ENCODE data around the gene MRPL36. TPM values are rescaled to one million over a fixed set of nuclear protein-coding genes. Genes with fewer than 3 reads are reported as not detected.

The MRPL36 gene
- total RNA-seq, 4 donors from 2014 or later, result 26.7 to 37.4 (median 32.7) TPM

DNA sequence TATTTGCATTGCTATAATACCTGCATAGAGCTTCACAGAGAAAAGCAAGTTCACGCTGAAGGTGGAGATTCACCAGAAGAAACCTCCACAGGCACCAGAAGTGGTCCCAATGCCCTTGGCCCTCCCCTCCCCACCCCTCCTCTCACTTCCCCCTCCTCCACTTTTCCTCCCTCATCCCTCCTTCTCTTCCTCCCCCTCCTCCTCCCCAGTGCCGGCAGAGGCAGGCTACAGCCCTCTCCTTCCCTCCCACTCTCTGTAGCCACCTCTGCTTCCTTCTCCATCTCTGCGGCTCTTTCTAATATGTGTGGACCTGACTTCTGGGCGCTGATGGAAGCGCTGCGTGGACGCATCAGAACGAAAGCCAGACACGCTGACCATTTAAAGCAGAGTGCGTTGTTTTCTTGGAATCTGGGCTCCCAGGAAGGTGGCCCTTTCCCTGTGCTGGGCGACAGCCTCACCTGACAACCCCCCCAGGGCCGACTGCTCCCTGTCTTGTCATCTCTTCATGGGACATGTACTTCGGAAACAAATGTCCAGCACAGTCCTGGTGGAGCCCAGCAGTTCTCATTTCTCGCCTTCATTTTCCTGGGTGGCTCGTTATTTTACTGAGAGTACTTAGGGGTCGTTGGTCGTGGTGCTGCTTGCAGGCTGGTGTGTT is 31.1 kb upstream of the MRPL36 start:
- H3K27ac ChIP-seq, result no peak overlapping the region
- no peaks in the 10 kb centered on the region for H3K4me1 ChIP-seq
- WGBS, 2 donors (ENCODE audit: low coverage in 1 of 2), result 77 to 92% methylated on average over 5 to 17 of the region's 17 CpGs
- TF ChIP-seq EP300 (IDR thresholded peaks at IDR 0.05; ENCODE audit: low read depth) (no peak), POLR2AphosphoS5 (IDR thresholded peaks at IDR 0.05) (no peak), CTCF (IDR thresholded peaks at IDR 0.05) (no peak)
- in situ Hi-C loops (cut with MboI; ENCODE audit: low pct_ligation_motif_present in 1 of 4, low pct_unique_long_range_greater_than_20kb in 1 of 4, low sequenced_read_pairs in 3 of 4) (no loop called here), intact Hi-C loops (cut with DNase I; ENCODE audit: low total_unique reads) (no loop called here)
- H3K4me3 ChIP-seq, result no peak overlapping the region
- peaks cover 12% of the 10 kb centered on the region for H3K27me3 ChIP-seq
- no peak for DNase-seq
- no peaks in the 10 kb centered on the region for H3K36me3 ChIP-seq
- no peaks in the 10 kb centered on the region for H3K9me3 ChIP-seq

- Histone ChIP-seq H3K36me3 (no peaks in the 10 kb centered on the region), H3K4me1 (no peaks in the 10 kb centered on the region), H3K27ac (no peak overlapping the region), H3K27me3 (peaks cover 4% of the 10 kb centered on the region), H3K4me3 (no peak overlapping the region), H3K9me3 (no peaks in the 10 kb centered on the region)
- intact Hi-C loops (cut with DNase I; ENCODE audit: low total_unique reads), result no loop called here
- no peak for TF ChIP-seq EP300 (IDR thresholded peaks at IDR 0.05; ENCODE audit: low read depth)
- TF ChIP-seq POLR2AphosphoS5 (IDR thresholded peaks at IDR 0.05), result no peak
- TF ChIP-seq POLR2A (IDR thresholded peaks at IDR 0.05), result no peak
- no peak for TF ChIP-seq CTCF (IDR thresholded peaks at IDR 0.05)
- WGBS, 2 donors (ENCODE audit: low coverage in 1 of 2), result 61% methylated on average over 38 of the region's 39 CpGs; no CpG with 5 or more reads in 1 of the 2 donors
- no peak for DNase-seq
- in situ Hi-C loops (cut with MboI; ENCODE audit: low pct_ligation_motif_present in 1 of 4, low pct_unique_long_range_greater_than_20kb in 1 of 4, low sequenced_read_pairs in 3 of 4), result no loop called here
Measured at GRCh38 chr5:1827886-1828397, 28.3 kb upstream of the MRPL36 start.

DNA sequence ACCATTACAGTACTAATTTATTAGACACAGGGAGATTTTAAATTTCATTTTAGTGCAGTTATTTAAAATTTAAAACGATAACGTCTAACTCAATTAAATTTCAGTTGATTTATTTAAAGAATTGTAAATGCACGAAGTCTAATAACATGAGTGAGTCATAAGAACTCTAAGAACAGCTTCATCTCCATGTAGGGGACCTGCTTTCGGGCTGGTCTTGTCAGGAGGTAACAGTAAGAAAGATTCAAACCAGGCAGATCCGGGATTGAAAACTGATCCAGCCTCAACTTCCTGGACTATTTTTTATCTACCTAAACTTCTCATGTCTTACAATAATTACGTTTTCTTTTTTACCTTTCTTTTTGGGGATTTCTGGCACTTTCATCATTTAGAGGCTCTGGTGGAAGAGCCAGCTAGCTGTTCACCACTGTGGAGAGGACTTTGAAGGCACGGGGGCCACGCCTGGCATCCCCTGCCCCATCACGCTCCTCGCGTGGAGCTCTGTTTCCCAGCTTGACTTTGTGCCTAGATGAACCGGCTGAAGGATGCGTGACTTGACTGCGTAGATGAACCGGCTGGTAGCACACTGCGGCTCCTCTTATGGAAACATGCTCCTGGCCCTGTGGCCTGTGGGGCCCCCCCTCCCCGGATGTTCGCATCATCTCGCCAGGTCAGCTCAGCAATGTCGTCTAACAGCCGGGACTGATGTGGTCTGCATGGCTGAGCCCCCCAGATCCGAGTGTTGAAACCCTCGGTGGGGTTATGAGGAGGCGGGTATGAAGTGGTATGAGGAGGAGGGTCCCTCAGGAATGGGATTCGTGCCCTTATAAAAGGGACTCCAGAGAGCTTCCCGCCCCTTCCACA is 27.6 kb upstream of the MRPL36 start:
- in situ Hi-C loops (cut with MboI; ENCODE audit: low pct_ligation_motif_present in 1 of 4, low pct_unique_long_range_greater_than_20kb in 1 of 4, low sequenced_read_pairs in 3 of 4), result no loop called here
- Histone ChIP-seq H3K36me3 (no peaks in the 10 kb centered on the region), H3K27ac (no peak overlapping the region), H3K4me3 (no peak overlapping the region), H3K4me1 (no peaks in the 10 kb centered on the region), H3K9me3 (no peaks in the 10 kb centered on the region), H3K27me3 (peaks cover under 1% of the 10 kb centered on the region)
- intact Hi-C loops (cut with DNase I; ENCODE audit: low total_unique reads), result no loop called here
- WGBS, 2 donors (ENCODE audit: low coverage in 1 of 2), result 88 to 93% methylated on average over 12 to 26 of the region's 26 CpGs
- DNase-seq, result no peak
- TF ChIP-seq POLR2A (IDR thresholded peaks at IDR 0.05) (no peak), EP300 (IDR thresholded peaks at IDR 0.05; ENCODE audit: low read depth) (no peak), POLR2AphosphoS5 (IDR thresholded peaks at IDR 0.05) (no peak), CTCF (IDR thresholded peaks at IDR 0.05) (no peak)

- in situ Hi-C loops (cut with MboI; ENCODE audit: low pct_ligation_motif_present in 1 of 4, low pct_unique_long_range_greater_than_20kb in 1 of 4, low sequenced_read_pairs in 3 of 4) (no loop called here), intact Hi-C loops (cut with DNase I; ENCODE audit: low total_unique reads) (no loop called here)
- Histone ChIP-seq H3K36me3 (peaks cover 0 to 3% (median 0%) of the 10 kb centered on the region in 4 donors), H3K9me3 (no peaks in the 10 kb centered on the region), H3K4me3 (no peak overlapping the region), H3K27ac (no peak overlapping the region), H3K4me1 (no peaks in the 10 kb centered on the region), H3K27me3 (no peaks in the 10 kb centered on the region)
- WGBS, 2 donors (ENCODE audit: low coverage in 1 of 2), result 89 to 90% methylated on average over 2 to 26 of the region's 26 CpGs
- TF ChIP-seq POLR2A (IDR thresholded peaks at IDR 0.05), result no peak
- no peak for TF ChIP-seq EP300 (IDR thresholded peaks at IDR 0.05; ENCODE audit: low read depth)
- TF ChIP-seq POLR2AphosphoS5 (IDR thresholded peaks at IDR 0.05), result no peak
- TF ChIP-seq CTCF (IDR thresholded peaks at IDR 0.05), result no peak
- DNase-seq, result no peak
Measured at GRCh38 chr5:1826235-1826980, 26.8 kb upstream of the MRPL36 start.
